Stimulated activated CD8-positive, alpha-beta memory T cell treated with anti-CD3 and anti-CD28 coated beads, Interleukin-7, amount 100 ng/mL, for 48 hours (primary cell): Measurements from ENCODE around the gene SLC17A4.
"Not testable (repeated sequence)": the region's sequence is repeated elsewhere in the genome, so short reads cannot be mapped to it uniquely, and the experiment has no call there.

ENCODE experiments used
- DNase-seq, 2 donors: peaks; one replicate each; pipeline ENCODE4 v3.0.0-alpha.2; 2020; ENCODE audit warnings: low read depth in 1 of 2; ENCODE audit errors: extremely low read depth in 1 of 2

The SLC17A4 gene

GRCh38 chr6:25754535-25754934, at the start of gene SLC17A4:
SLC17A4 (plus strand) TSS chr6:25754742; CDS start chr6:25761963, 7,221 bp downstream.
- DNase-seq = no peak

- DNase-seq = no peak
Measured at GRCh38 chr6:25706314-25707014, 48.1 kb upstream of the SLC17A4 start.

GRCh38 chr6:25709761-25710160, 44.8 kb upstream of the SLC17A4 start:
- no peak for DNase-seq

GRCh38 chr6:25710287-25710686, 44.3 kb upstream of the SLC17A4 start:
- no peak for DNase-seq

GRCh38 chr6:25713824-25714223, 40.7 kb upstream of the SLC17A4 start:
- no peak for DNase-seq

GRCh38 chr6:25714765-25715164, 39.8 kb upstream of the SLC17A4 start:
- DNase-seq = no peak

GRCh38 chr6:25715794-25716193, 38.7 kb upstream of the SLC17A4 start:
- no peak for DNase-seq

- no peak for DNase-seq
Measured at GRCh38 chr6:25717866-25718740, 36.4 kb upstream of the SLC17A4 start.

- DNase-seq = no peak
Measured at GRCh38 chr6:25726122-25726911, 28.2 kb upstream of the SLC17A4 start.

- DNase-seq = no peak
Measured at GRCh38 chr6:25727028-25727427, 27.5 kb upstream of the SLC17A4 start.

- no peak for DNase-seq
Measured at GRCh38 chr6:25730907-25731306, 23.6 kb upstream of the SLC17A4 start.

- no peak for DNase-seq
Measured at GRCh38 chr6:25731721-25732120, 22.8 kb upstream of the SLC17A4 start.

GRCh38 chr6:25732468-25733198, 21.9 kb upstream of the SLC17A4 start:
- DNase-seq = no peak

GRCh38 chr6:25735261-25735660, 19.3 kb upstream of the SLC17A4 start:
- DNase-seq = no peak

GRCh38 chr6:25743868-25744267, 10.7 kb upstream of the SLC17A4 start:
- DNase-seq = no peak

GRCh38 chr6:25745836-25746235, 8.7 kb upstream of the SLC17A4 start:
- no peak for DNase-seq

- DNase-seq = no peak
Measured at GRCh38 chr6:25746968-25747367, 7.6 kb upstream of the SLC17A4 start.

GRCh38 chr6:25747477-25747876, 7.1 kb upstream of the SLC17A4 start:
- DNase-seq = no peak

- no peak for DNase-seq
Measured at GRCh38 chr6:25748049-25748448, 6.5 kb upstream of the SLC17A4 start.

- not testable (repeated sequence) for DNase-seq
Measured at GRCh38 chr6:25748601-25749517, 5.7 kb upstream of the SLC17A4 start.
